Measurements from ENCODE around the gene SUPT4H1.

SUPT4H1 gene

GRCh38 chr17:58373923-58374322 lies 21.9 kb upstream of the SUPT4H1 start:
- no peak overlapping the region for H3K27ac ChIP-seq (ENCODE audit: low read depth, low read length)
- no peak overlapping the region for H3K4me3 ChIP-seq (ENCODE audit: low read depth in 1 of 2, low read length in 2 of 2)
- no peaks in the 10 kb centered on the region for H3K9me3 ChIP-seq (ENCODE audit: control insufficient read depth in 1 of 2, low read length in 2 of 2)
- H3K4me1 ChIP-seq (ENCODE audit: control insufficient read depth in 1 of 2, insufficient read depth in 2 of 2, low read length in 2 of 2): peaks cover 69 to 75% of the 10 kb centered on the region in 2 donors
- H3K36me3 ChIP-seq (ENCODE audit: control insufficient read depth in 1 of 2, insufficient read depth in 2 of 2, low read length in 2 of 2): peaks cover 9 to 14% of the 10 kb centered on the region in 2 donors
- no peaks in the 10 kb centered on the region for H3K27me3 ChIP-seq (ENCODE audit: control insufficient read depth in 1 of 2, insufficient read depth in 2 of 2, low read length in 2 of 2)
- no peak overlapping the region for H3K9ac ChIP-seq (ENCODE audit: low read depth in 1 of 2, low read length in 2 of 2)

- H3K27ac ChIP-seq (ENCODE audit: low read depth, low read length): no peak overlapping the region
- H3K9me3 ChIP-seq (ENCODE audit: control insufficient read depth in 1 of 2, low read length in 2 of 2): no peaks in the 10 kb centered on the region
- no peak overlapping the region for H3K9ac ChIP-seq (ENCODE audit: low read depth in 1 of 2, low read length in 2 of 2)
- H3K4me3 ChIP-seq (ENCODE audit: low read depth in 1 of 2, low read length in 2 of 2): no peak overlapping the region
- peaks cover 65 to 76% of the 10 kb centered on the region in 2 donors for H3K4me1 ChIP-seq (ENCODE audit: control insufficient read depth in 1 of 2, insufficient read depth in 2 of 2, low read length in 2 of 2)
- H3K36me3 ChIP-seq (ENCODE audit: control insufficient read depth in 1 of 2, insufficient read depth in 2 of 2, low read length in 2 of 2): peaks cover 9 to 14% of the 10 kb centered on the region in 2 donors
- H3K27me3 ChIP-seq (ENCODE audit: control insufficient read depth in 1 of 2, insufficient read depth in 2 of 2, low read length in 2 of 2): no peaks in the 10 kb centered on the region
These were observed 21.0 kb upstream of the SUPT4H1 start for GRCh38 chr17:58373003-58373402.

- Histone ChIP-seq H3K27ac (ENCODE audit: low read depth, low read length) (no peak overlapping the region), H3K27me3 (ENCODE audit: control insufficient read depth in 1 of 2, insufficient read depth in 2 of 2, low read length in 2 of 2) (no peaks in the 10 kb centered on the region)
These were observed 19.4 kb upstream of the SUPT4H1 start for GRCh38 chr17:58371300-58371950.

GRCh38 chr17:58370716-58371115 lies 18.7 kb upstream of the SUPT4H1 start:
- Histone ChIP-seq H3K9ac (ENCODE audit: low read depth in 1 of 2, low read length in 2 of 2) (peak overlapping the region in 1 of 2 donors; percentile 27), H3K36me3 (ENCODE audit: control insufficient read depth in 1 of 2, insufficient read depth in 2 of 2, low read length in 2 of 2) (peaks cover 9 to 14% of the 10 kb centered on the region in 2 donors), H3K27ac (ENCODE audit: low read depth, low read length) (no peak overlapping the region), H3K4me3 (ENCODE audit: low read depth in 1 of 2, low read length in 2 of 2) (no peak overlapping the region), H3K9me3 (ENCODE audit: control insufficient read depth in 1 of 2, low read length in 2 of 2) (no peaks in the 10 kb centered on the region), H3K4me1 (ENCODE audit: control insufficient read depth in 1 of 2, insufficient read depth in 2 of 2, low read length in 2 of 2) (peaks cover 65 to 74% of the 10 kb centered on the region in 2 donors), H3K27me3 (ENCODE audit: control insufficient read depth in 1 of 2, insufficient read depth in 2 of 2, low read length in 2 of 2) (no peaks in the 10 kb centered on the region)

More at GRCh38 chr17:58371300-58371950, 19.4 kb upstream of the SUPT4H1 start:
- peaks cover 64 to 73% of the 10 kb centered on the region in 2 donors for H3K4me1 ChIP-seq (ENCODE audit: control insufficient read depth in 1 of 2, insufficient read depth in 2 of 2, low read length in 2 of 2)
- H3K9me3 ChIP-seq (ENCODE audit: control insufficient read depth in 1 of 2, low read length in 2 of 2): no peaks in the 10 kb centered on the region
- H3K9ac ChIP-seq (ENCODE audit: low read depth in 1 of 2, low read length in 2 of 2): peak overlapping the region in 1 of 2 donors; percentile 27
- no peak overlapping the region for H3K4me3 ChIP-seq (ENCODE audit: low read depth in 1 of 2, low read length in 2 of 2)
- H3K36me3 ChIP-seq (ENCODE audit: control insufficient read depth in 1 of 2, insufficient read depth in 2 of 2, low read length in 2 of 2): peaks cover 9 to 14% of the 10 kb centered on the region in 2 donors

- Histone ChIP-seq H3K4me1 (ENCODE audit: control insufficient read depth in 1 of 2, insufficient read depth in 2 of 2, low read length in 2 of 2) (peaks cover 65 to 74% of the 10 kb centered on the region in 2 donors), H3K27me3 (ENCODE audit: control insufficient read depth in 1 of 2, insufficient read depth in 2 of 2, low read length in 2 of 2) (no peaks in the 10 kb centered on the region), H3K9ac (ENCODE audit: low read depth in 1 of 2, low read length in 2 of 2) (peak overlapping the region in 1 of 2 donors; percentile 27), H3K9me3 (ENCODE audit: control insufficient read depth in 1 of 2, low read length in 2 of 2) (no peaks in the 10 kb centered on the region), H3K27ac (ENCODE audit: low read depth, low read length) (no peak overlapping the region), H3K36me3 (ENCODE audit: control insufficient read depth in 1 of 2, insufficient read depth in 2 of 2, low read length in 2 of 2) (peaks cover 9 to 14% of the 10 kb centered on the region in 2 donors), H3K4me3 (ENCODE audit: low read depth in 1 of 2, low read length in 2 of 2) (no peak overlapping the region)
These were observed 18.3 kb upstream of the SUPT4H1 start for GRCh38 chr17:58370309-58370708.

- Histone ChIP-seq H3K27ac (ENCODE audit: low read depth, low read length) (peak overlapping the region; percentile 16), H3K9me3 (ENCODE audit: control insufficient read depth in 1 of 2, low read length in 2 of 2) (no peaks in the 10 kb centered on the region), H3K4me3 (ENCODE audit: low read depth in 1 of 2, low read length in 2 of 2) (no peak overlapping the region), H3K27me3 (ENCODE audit: control insufficient read depth in 1 of 2, insufficient read depth in 2 of 2, low read length in 2 of 2) (no peaks in the 10 kb centered on the region), H3K9ac (ENCODE audit: low read depth in 1 of 2, low read length in 2 of 2) (peak overlapping the region in 1 of 2 donors; percentile 53), H3K4me1 (ENCODE audit: control insufficient read depth in 1 of 2, insufficient read depth in 2 of 2, low read length in 2 of 2) (peaks cover 67 to 74% of the 10 kb centered on the region in 2 donors), H3K36me3 (ENCODE audit: control insufficient read depth in 1 of 2, insufficient read depth in 2 of 2, low read length in 2 of 2) (peaks cover 9 to 14% of the 10 kb centered on the region in 2 donors)
These were observed 17.4 kb upstream of the SUPT4H1 start for GRCh38 chr17:58369214-58370031.

- H3K27ac ChIP-seq (ENCODE audit: low read depth, low read length): peak overlapping the region; percentile 16
- no peaks in the 10 kb centered on the region for H3K27me3 ChIP-seq (ENCODE audit: control insufficient read depth in 1 of 2, insufficient read depth in 2 of 2, low read length in 2 of 2)
- H3K4me3 ChIP-seq (ENCODE audit: low read depth in 1 of 2, low read length in 2 of 2): no peak overlapping the region
- peak overlapping the region in 1 of 2 donors; percentile 53 for H3K9ac ChIP-seq (ENCODE audit: low read depth in 1 of 2, low read length in 2 of 2)
- H3K9me3 ChIP-seq (ENCODE audit: control insufficient read depth in 1 of 2, low read length in 2 of 2): no peaks in the 10 kb centered on the region
- H3K4me1 ChIP-seq (ENCODE audit: control insufficient read depth in 1 of 2, insufficient read depth in 2 of 2, low read length in 2 of 2): peaks cover 73 to 80% of the 10 kb centered on the region in 2 donors
- peaks cover 9 to 14% of the 10 kb centered on the region in 2 donors for H3K36me3 ChIP-seq (ENCODE audit: control insufficient read depth in 1 of 2, insufficient read depth in 2 of 2, low read length in 2 of 2)
These were observed 16.8 kb upstream of the SUPT4H1 start for GRCh38 chr17:58368860-58369213.

- H3K9me3 ChIP-seq (ENCODE audit: control insufficient read depth in 1 of 2, low read length in 2 of 2): no peaks in the 10 kb centered on the region
- peak overlapping the region in 1 of 2 donors; percentile 35 for H3K9ac ChIP-seq (ENCODE audit: low read depth in 1 of 2, low read length in 2 of 2)
- peaks cover 81 to 90% of the 10 kb centered on the region in 2 donors for H3K4me1 ChIP-seq (ENCODE audit: control insufficient read depth in 1 of 2, insufficient read depth in 2 of 2, low read length in 2 of 2)
- no peak overlapping the region for H3K27ac ChIP-seq (ENCODE audit: low read depth, low read length)
- H3K27me3 ChIP-seq (ENCODE audit: control insufficient read depth in 1 of 2, insufficient read depth in 2 of 2, low read length in 2 of 2): peaks cover 0 to 5% of the 10 kb centered on the region in 2 donors
- H3K36me3 ChIP-seq (ENCODE audit: control insufficient read depth in 1 of 2, insufficient read depth in 2 of 2, low read length in 2 of 2): peaks cover 16% of the 10 kb centered on the region in 2 donors
- H3K4me3 ChIP-seq (ENCODE audit: low read depth in 1 of 2, low read length in 2 of 2): no peak overlapping the region
These were observed 15.5 kb upstream of the SUPT4H1 start for GRCh38 chr17:58367461-58367860.

GRCh38 chr17:58365980-58366595 lies 14.1 kb upstream of the SUPT4H1 start:
- Histone ChIP-seq H3K9me3 (ENCODE audit: control insufficient read depth in 1 of 2, low read length in 2 of 2) (no peaks in the 10 kb centered on the region), H3K4me3 (ENCODE audit: low read depth in 1 of 2, low read length in 2 of 2) (peak overlapping the region; percentile 3 to 16), H3K36me3 (ENCODE audit: control insufficient read depth in 1 of 2, insufficient read depth in 2 of 2, low read length in 2 of 2) (peaks cover 15 to 17% of the 10 kb centered on the region in 2 donors), H3K4me1 (ENCODE audit: control insufficient read depth in 1 of 2, insufficient read depth in 2 of 2, low read length in 2 of 2) (peaks cover 71 to 77% of the 10 kb centered on the region in 2 donors), H3K27me3 (ENCODE audit: control insufficient read depth in 1 of 2, insufficient read depth in 2 of 2, low read length in 2 of 2) (peaks cover 0 to 5% of the 10 kb centered on the region in 2 donors), H3K27ac (ENCODE audit: low read depth, low read length) (peak overlapping the region; percentile 39), H3K9ac (ENCODE audit: low read depth in 1 of 2, low read length in 2 of 2) (peak overlapping the region in 1 of 2 donors; percentile 35)
